ENCODE measurements around the gene GNPTG. TPM values are rescaled to one million over a fixed set of nuclear protein-coding genes. Genes with fewer than 3 reads are reported as not detected.
A peak's percentile ranks its signal among the peaks of the same experiment; 100 is the strongest.

GNPTG gene
- total and polyA plus RNA-seq, 5 donors from 2014 or later, result 43.2 to 51.3 (median 44.5) TPM

GRCh38 chr16:1381612-1382406, 30.1 kb downstream of the GNPTG start:
- Histone ChIP-seq H3K27ac (ENCODE audit: insufficient read depth, low read length, poor library complexity, severe bottlenecking) (no peak overlapping the region), H3K27me3 (ENCODE audit: control insufficient read depth, insufficient read depth, low read length) (no peaks in the 10 kb centered on the region), H3K4me1 (ENCODE audit: control insufficient read depth, insufficient read depth, low read length, poor library complexity, severe bottlenecking) (peaks cover 18% of the 10 kb centered on the region), H3K9me3 (ENCODE audit: control insufficient read depth in 2 of 2, low read length in 2 of 2) (no peaks in the 10 kb centered on the region), H3K36me3 (ENCODE audit: control insufficient read depth, insufficient read depth, low read length) (peaks cover 20% of the 10 kb centered on the region), H3K4me3 (ENCODE audit: low read depth, low read length) (no peak overlapping the region)
- Mint-ChIP-seq H3K9me3 (no peaks in the 10 kb centered on the region), H3K36me3 (peaks cover 3% of the 10 kb centered on the region), H3K4me3 (peak overlapping the region in 1 of 4 donors; percentile 22), H3K27ac (no peak overlapping the region), H3K4me1 (peaks cover 4 to 21% (median 12%) of the 10 kb centered on the region in 4 donors), H3K27me3 (no peaks in the 10 kb centered on the region)
- DNase-seq (no peak), ATAC-seq (ENCODE audit: low read depth in 2 of 2) (no peak)

GRCh38 chr16:1383556-1383955, 31.8 kb downstream of the GNPTG start:
- Mint-ChIP-seq H3K27ac (no peak overlapping the region), H3K4me1 (peaks cover 4 to 13% (median 8%) of the 10 kb centered on the region in 4 donors), H3K9me3 (no peaks in the 10 kb centered on the region), H3K27me3 (no peaks in the 10 kb centered on the region), H3K4me3 (no peak overlapping the region), H3K36me3 (peaks cover 3% of the 10 kb centered on the region)
- ATAC-seq (ENCODE audit: low read depth in 2 of 2) (no peak), DNase-seq (no peak)
- H3K36me3 ChIP-seq (ENCODE audit: control insufficient read depth, insufficient read depth, low read length), result peaks cover 22% of the 10 kb centered on the region
- H3K4me1 ChIP-seq (ENCODE audit: control insufficient read depth, insufficient read depth, low read length, poor library complexity, severe bottlenecking), result peaks cover 16% of the 10 kb centered on the region
- H3K27me3 ChIP-seq (ENCODE audit: control insufficient read depth, insufficient read depth, low read length), result no peaks in the 10 kb centered on the region
- no peak overlapping the region for H3K27ac ChIP-seq (ENCODE audit: insufficient read depth, low read length, poor library complexity, severe bottlenecking)
- no peak overlapping the region for H3K4me3 ChIP-seq (ENCODE audit: low read depth, low read length)
- no peaks in the 10 kb centered on the region for H3K9me3 ChIP-seq (ENCODE audit: control insufficient read depth in 2 of 2, low read length in 2 of 2)

- Histone ChIP-seq H3K9me3 (ENCODE audit: control insufficient read depth in 2 of 2, low read length in 2 of 2) (no peaks in the 10 kb centered on the region), H3K27ac (ENCODE audit: insufficient read depth, low read length, poor library complexity, severe bottlenecking) (no peak overlapping the region), H3K36me3 (ENCODE audit: control insufficient read depth, insufficient read depth, low read length) (peaks cover 36% of the 10 kb centered on the region), H3K4me3 (ENCODE audit: low read depth, low read length) (no peak overlapping the region), H3K4me1 (ENCODE audit: control insufficient read depth, insufficient read depth, low read length, poor library complexity, severe bottlenecking) (peaks cover 2% of the 10 kb centered on the region), H3K27me3 (ENCODE audit: control insufficient read depth, insufficient read depth, low read length) (no peaks in the 10 kb centered on the region)
- Mint-ChIP-seq H3K27me3 (no peaks in the 10 kb centered on the region), H3K27ac (no peak overlapping the region), H3K36me3 (peaks cover 5% of the 10 kb centered on the region), H3K4me3 (no peak overlapping the region), H3K9me3 (peaks cover 0 to 1% (median 0%) of the 10 kb centered on the region in 7 donors), H3K4me1 (peaks cover under 1 to 4% (median 2%) of the 10 kb centered on the region in 4 donors)
- DNase-seq (no peak), ATAC-seq (ENCODE audit: low read depth in 2 of 2) (no peak)
Observed at GRCh38 chr16:1385232-1385631, 33.5 kb downstream of the GNPTG start.

- no peaks in the 10 kb centered on the region for H3K27me3 Mint-ChIP-seq
- no peak overlapping the region for H3K4me3 Mint-ChIP-seq
- peaks cover 0 to 1% (median 0%) of the 10 kb centered on the region in 7 donors for H3K9me3 Mint-ChIP-seq
- DNase-seq (no peak), ATAC-seq (ENCODE audit: low read depth in 2 of 2) (no peak)
- H3K27ac Mint-ChIP-seq, result no peak overlapping the region
- no peaks in the 10 kb centered on the region for H3K4me1 ChIP-seq (ENCODE audit: control insufficient read depth, insufficient read depth, low read length, poor library complexity, severe bottlenecking)
- peaks cover 0 to 4% (median 1%) of the 10 kb centered on the region in 4 donors for H3K4me1 Mint-ChIP-seq
- H3K4me3 ChIP-seq (ENCODE audit: low read depth, low read length), result no peak overlapping the region
- H3K36me3 Mint-ChIP-seq, result peaks cover 11% of the 10 kb centered on the region
- H3K9me3 ChIP-seq (ENCODE audit: control insufficient read depth in 2 of 2, low read length in 2 of 2), result no peaks in the 10 kb centered on the region
- H3K27ac ChIP-seq (ENCODE audit: insufficient read depth, low read length, poor library complexity, severe bottlenecking), result no peak overlapping the region
- H3K27me3 ChIP-seq (ENCODE audit: control insufficient read depth, insufficient read depth, low read length), result no peaks in the 10 kb centered on the region
- peaks cover 36% of the 10 kb centered on the region for H3K36me3 ChIP-seq (ENCODE audit: control insufficient read depth, insufficient read depth, low read length)
Observed at GRCh38 chr16:1387331-1387730, 35.6 kb downstream of the GNPTG start.

- no peak for DNase-seq
- ATAC-seq (ENCODE audit: low read depth in 2 of 2), result no peak
- Mint-ChIP-seq H3K4me1 (peaks cover 0 to 5% (median 1%) of the 10 kb centered on the region in 4 donors), H3K9me3 (peaks cover 0 to 1% (median 0%) of the 10 kb centered on the region in 7 donors), H3K27ac (peak overlapping the region in 1 of 3 donors; percentile 56), H3K4me3 (no peak overlapping the region), H3K27me3 (no peaks in the 10 kb centered on the region), H3K36me3 (peaks cover 11% of the 10 kb centered on the region)
- no peak overlapping the region for H3K27ac ChIP-seq (ENCODE audit: insufficient read depth, low read length, poor library complexity, severe bottlenecking)
- H3K27me3 ChIP-seq (ENCODE audit: control insufficient read depth, insufficient read depth, low read length), result no peaks in the 10 kb centered on the region
- H3K36me3 ChIP-seq (ENCODE audit: control insufficient read depth, insufficient read depth, low read length), result peaks cover 52% of the 10 kb centered on the region
- no peaks in the 10 kb centered on the region for H3K4me1 ChIP-seq (ENCODE audit: control insufficient read depth, insufficient read depth, low read length, poor library complexity, severe bottlenecking)
- H3K4me3 ChIP-seq (ENCODE audit: low read depth, low read length), result no peak overlapping the region
- H3K9me3 ChIP-seq (ENCODE audit: control insufficient read depth in 2 of 2, low read length in 2 of 2), result no peaks in the 10 kb centered on the region
Observed at GRCh38 chr16:1389762-1390161, 38.0 kb downstream of the GNPTG start.

- no peak for DNase-seq
- H3K4me1 Mint-ChIP-seq, result peaks cover 0 to 5% (median 0%) of the 10 kb centered on the region in 4 donors
- Histone ChIP-seq H3K4me1 (ENCODE audit: control insufficient read depth, insufficient read depth, low read length, poor library complexity, severe bottlenecking) (no peaks in the 10 kb centered on the region), H3K27ac (ENCODE audit: insufficient read depth, low read length, poor library complexity, severe bottlenecking) (no peak overlapping the region), H3K9me3 (ENCODE audit: control insufficient read depth in 2 of 2, low read length in 2 of 2) (no peaks in the 10 kb centered on the region), H3K36me3 (ENCODE audit: control insufficient read depth, insufficient read depth, low read length) (peaks cover 53% of the 10 kb centered on the region), H3K27me3 (ENCODE audit: control insufficient read depth, insufficient read depth, low read length) (no peaks in the 10 kb centered on the region), H3K4me3 (ENCODE audit: low read depth, low read length) (no peak overlapping the region)
- H3K27me3 Mint-ChIP-seq, result no peaks in the 10 kb centered on the region
- H3K9me3 Mint-ChIP-seq, result peaks cover 0 to 1% (median 0%) of the 10 kb centered on the region in 7 donors
- no peak for ATAC-seq (ENCODE audit: low read depth in 2 of 2)
- H3K36me3 Mint-ChIP-seq, result peaks cover 8% of the 10 kb centered on the region
- H3K4me3 Mint-ChIP-seq, result no peak overlapping the region
- no peak overlapping the region for H3K27ac Mint-ChIP-seq
Observed at GRCh38 chr16:1390239-1390779, 38.6 kb downstream of the GNPTG start.

- Mint-ChIP-seq H3K27ac (no peak overlapping the region), H3K4me3 (no peak overlapping the region), H3K27me3 (no peaks in the 10 kb centered on the region), H3K36me3 (peaks cover 11% of the 10 kb centered on the region), H3K4me1 (peaks cover 0 to 5% (median 0%) of the 10 kb centered on the region in 4 donors), H3K9me3 (peaks cover 0 to 1% (median 0%) of the 10 kb centered on the region in 7 donors)
- H3K9me3 ChIP-seq (ENCODE audit: control insufficient read depth in 2 of 2, low read length in 2 of 2), result no peaks in the 10 kb centered on the region
- no peaks in the 10 kb centered on the region for H3K4me1 ChIP-seq (ENCODE audit: control insufficient read depth, insufficient read depth, low read length, poor library complexity, severe bottlenecking)
- H3K36me3 ChIP-seq (ENCODE audit: control insufficient read depth, insufficient read depth, low read length), result peaks cover 60% of the 10 kb centered on the region
- ATAC-seq (ENCODE audit: low read depth in 2 of 2) (no peak), DNase-seq (no peak)
- no peak overlapping the region for H3K27ac ChIP-seq (ENCODE audit: insufficient read depth, low read length, poor library complexity, severe bottlenecking)
- no peaks in the 10 kb centered on the region for H3K27me3 ChIP-seq (ENCODE audit: control insufficient read depth, insufficient read depth, low read length)
- no peak overlapping the region for H3K4me3 ChIP-seq (ENCODE audit: low read depth, low read length)
Observed at GRCh38 chr16:1392826-1393225, 41.1 kb downstream of the GNPTG start.
